ENCODE data around the gene UXS1. TPM values are rescaled to one million over a fixed set of nuclear protein-coding genes. Genes with fewer than 3 reads are reported as not detected.

Gene UXS1
- total RNA-seq, 1 experiment from 2014 or later: 46.3 TPM

DNA sequence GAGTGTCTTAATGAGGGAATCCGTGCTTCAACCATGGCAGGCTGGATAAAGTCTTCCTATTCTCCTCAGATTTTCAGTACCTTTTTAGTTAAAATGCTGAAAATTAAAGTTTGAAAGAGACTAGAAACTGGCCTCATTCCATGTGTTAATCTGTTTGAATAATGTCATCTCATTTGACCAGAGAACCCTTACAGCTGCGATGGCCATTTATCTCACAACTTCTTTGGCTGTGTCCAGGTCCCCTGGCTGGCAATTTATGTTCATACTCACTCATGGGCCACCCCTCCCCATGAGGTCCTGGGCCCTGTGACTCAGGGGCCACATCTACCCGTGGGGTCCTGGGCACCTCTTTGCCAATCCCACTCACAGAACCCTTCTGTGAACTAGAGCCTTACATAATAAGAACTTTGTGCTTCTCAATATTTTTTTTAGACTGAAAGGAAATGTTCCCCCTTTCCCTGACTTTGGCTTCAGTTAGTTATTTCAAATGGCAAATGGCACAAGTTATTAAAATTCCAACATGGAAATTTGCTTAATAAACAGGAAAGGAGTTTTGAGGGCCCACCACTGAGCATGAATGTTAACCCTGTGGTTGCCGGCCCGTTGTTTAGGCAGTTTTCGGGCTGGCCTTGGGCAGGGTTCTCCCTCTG, 134.6 kb downstream of the UXS1 start:
- Histone ChIP-seq H2AK5ac (ENCODE audit: insufficient read length, low read length) (no peak overlapping the region), H3K23ac (ENCODE audit: insufficient read length, low read depth, low read length) (no peak overlapping the region), H3K79me2 (ENCODE audit: insufficient read depth, low read length) (no peaks in the 10 kb centered on the region), H3K9ac (ENCODE audit: extremely low read depth, insufficient read length, low read length) (no peak overlapping the region), H3K4me2 (ENCODE audit: insufficient read depth, insufficient read length, low read length) (no peak overlapping the region), H2BK20ac (ENCODE audit: low read depth, low read length, poor library complexity, severe bottlenecking) (no peak overlapping the region), H3K14ac (ENCODE audit: insufficient read depth, low read length) (no peak overlapping the region), H4K5ac (ENCODE audit: insufficient read length, low read depth, low read length) (no peak overlapping the region), H2BK120ac (ENCODE audit: low read depth, low read length, poor library complexity, severe bottlenecking) (no peak overlapping the region), H4K8ac (replicated peaks; ENCODE audit: insufficient read length, low read depth, low read length) (no peak overlapping the region), H3K56ac (ENCODE audit: insufficient read length, low read depth, low read length) (no peak overlapping the region), H3T11ph (ENCODE audit: low read length) (no peak overlapping the region), H3K4ac (ENCODE audit: low read depth, low read length) (no peak overlapping the region), H3K18ac (ENCODE audit: insufficient read length, low read depth, low read length) (no peak overlapping the region), H3K27ac (ENCODE audit: insufficient read length, low read depth, low read length) (no peak overlapping the region), H4K20me1 (ENCODE audit: control insufficient read depth, insufficient read depth, insufficient read length) (no peaks in the 10 kb centered on the region), H4K91ac (ENCODE audit: insufficient read length, low read depth, low read length) (no peak overlapping the region), H3K4me1 (ENCODE audit: insufficient read depth, low read length) (no peaks in the 10 kb centered on the region), H2BK5ac (ENCODE audit: insufficient read length, low read length) (no peak overlapping the region), H3K9me3 (ENCODE audit: control insufficient read depth, low read depth, low read length) (no peaks in the 10 kb centered on the region), H2BK15ac (ENCODE audit: low read depth, low read length) (no peak overlapping the region), H2BK12ac (ENCODE audit: insufficient read length, low read depth, low read length) (no peak overlapping the region), H3K27me3 (ENCODE audit: insufficient read depth, low read length) (no peaks in the 10 kb centered on the region; the same call in 1 of the 2 replicates), H2AFZ (ENCODE audit: low read length) (no peak overlapping the region), H3K23me2 (ENCODE audit: insufficient read length, low read depth, low read length, poor library complexity, severe bottlenecking) (no peaks in the 10 kb centered on the region), H3K79me1 (ENCODE audit: insufficient read depth, low read depth, low read length, poor library complexity, severe bottlenecking) (no peaks in the 10 kb centered on the region)
- H3K27me3 Mint-ChIP-seq (ENCODE audit: low read depth): peaks cover 23% of the 10 kb centered on the region
- WGBS (ENCODE audit: extremely low coverage, insufficient read length, low lambda C conversion rate): no CpG with 5 or more reads among the region's 6 CpGs
- H3K4me3 Mint-ChIP-seq: no peak overlapping the region
- no peak overlapping the region for H3K27ac Mint-ChIP-seq
- H3K36me3 Mint-ChIP-seq (ENCODE audit: insufficient read depth in 1 of 3, low read depth in 3 of 3): no peaks in the 10 kb centered on the region; a peak in 1 of 7 replicates
- TF ChIP-seq, protein P1, sequence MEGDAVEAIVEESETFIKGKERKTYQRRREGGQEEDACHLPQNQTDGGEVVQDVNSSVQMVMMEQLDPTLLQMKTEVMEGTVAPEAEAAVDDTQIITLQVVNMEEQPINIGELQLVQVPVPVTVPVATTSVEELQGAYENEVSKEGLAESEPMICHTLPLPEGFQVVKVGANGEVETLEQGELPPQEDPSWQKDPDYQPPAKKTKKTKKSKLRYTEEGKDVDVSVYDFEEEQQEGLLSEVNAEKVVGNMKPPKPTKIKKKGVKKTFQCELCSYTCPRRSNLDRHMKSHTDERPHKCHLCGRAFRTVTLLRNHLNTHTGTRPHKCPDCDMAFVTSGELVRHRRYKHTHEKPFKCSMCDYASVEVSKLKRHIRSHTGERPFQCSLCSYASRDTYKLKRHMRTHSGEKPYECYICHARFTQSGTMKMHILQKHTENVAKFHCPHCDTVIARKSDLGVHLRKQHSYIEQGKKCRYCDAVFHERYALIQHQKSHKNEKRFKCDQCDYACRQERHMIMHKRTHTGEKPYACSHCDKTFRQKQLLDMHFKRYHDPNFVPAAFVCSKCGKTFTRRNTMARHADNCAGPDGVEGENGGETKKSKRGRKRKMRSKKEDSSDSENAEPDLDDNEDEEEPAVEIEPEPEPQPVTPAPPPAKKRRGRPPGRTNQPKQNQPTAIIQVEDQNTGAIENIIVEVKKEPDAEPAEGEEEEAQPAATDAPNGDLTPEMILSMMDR (conservative IDR thresholded peaks at IDR 0.05): no peak
- DNase-seq: no peak
- peaks cover 4% of the 10 kb centered on the region in 2 experiments for H3K4me1 Mint-ChIP-seq
- H3K9me3 Mint-ChIP-seq: no peaks in the 10 kb centered on the region; a peak in 1 of 5 replicates
